ENCODE data around the gene VPS18. TPM values are rescaled to one million over a fixed set of nuclear protein-coding genes. Genes with fewer than 3 reads are reported as not detected.

The VPS18 gene
- total RNA-seq, 1 experiment from 2014 or later, result 14.3 TPM

GRCh38 chr15:40917585-40917984 lies 23.3 kb downstream of the VPS18 start:
- CTCF ChIA-PET, result interaction anchor here (0.5 to 0.6 kb wide), 2 partner anchors 211 to 512 kb away, joined by 3 to 4 read pairs; no protein-coding TSS in a partner anchor
- Mint-ChIP-seq H3K36me3 (ENCODE audit: insufficient read depth, unreplicated experiment) (no peaks in the 10 kb centered on the region), H3K4me3 (ENCODE audit: low read depth, unreplicated experiment) (no peak overlapping the region), H3K9me3 (ENCODE audit: low read depth, unreplicated experiment) (no peaks in the 10 kb centered on the region), H3K27me3 (ENCODE audit: unreplicated experiment) (no peaks in the 10 kb centered on the region), H3K4me1 (ENCODE audit: low read depth, unreplicated experiment) (no peaks in the 10 kb centered on the region), H3K27ac (ENCODE audit: unreplicated experiment) (no peak overlapping the region)
- DNase-seq, result no peak
- intact Hi-C loops (cut with micrococcal nuclease; ENCODE audit: unreplicated experiment), result no loop called here
- no TSS peak for BruUV-seq (replicated peaks)
- TF ChIP-seq, protein P1, sequence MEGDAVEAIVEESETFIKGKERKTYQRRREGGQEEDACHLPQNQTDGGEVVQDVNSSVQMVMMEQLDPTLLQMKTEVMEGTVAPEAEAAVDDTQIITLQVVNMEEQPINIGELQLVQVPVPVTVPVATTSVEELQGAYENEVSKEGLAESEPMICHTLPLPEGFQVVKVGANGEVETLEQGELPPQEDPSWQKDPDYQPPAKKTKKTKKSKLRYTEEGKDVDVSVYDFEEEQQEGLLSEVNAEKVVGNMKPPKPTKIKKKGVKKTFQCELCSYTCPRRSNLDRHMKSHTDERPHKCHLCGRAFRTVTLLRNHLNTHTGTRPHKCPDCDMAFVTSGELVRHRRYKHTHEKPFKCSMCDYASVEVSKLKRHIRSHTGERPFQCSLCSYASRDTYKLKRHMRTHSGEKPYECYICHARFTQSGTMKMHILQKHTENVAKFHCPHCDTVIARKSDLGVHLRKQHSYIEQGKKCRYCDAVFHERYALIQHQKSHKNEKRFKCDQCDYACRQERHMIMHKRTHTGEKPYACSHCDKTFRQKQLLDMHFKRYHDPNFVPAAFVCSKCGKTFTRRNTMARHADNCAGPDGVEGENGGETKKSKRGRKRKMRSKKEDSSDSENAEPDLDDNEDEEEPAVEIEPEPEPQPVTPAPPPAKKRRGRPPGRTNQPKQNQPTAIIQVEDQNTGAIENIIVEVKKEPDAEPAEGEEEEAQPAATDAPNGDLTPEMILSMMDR (IDR thresholded peaks at IDR 0.05; ENCODE audit: unreplicated experiment), result no peak

DNA sequence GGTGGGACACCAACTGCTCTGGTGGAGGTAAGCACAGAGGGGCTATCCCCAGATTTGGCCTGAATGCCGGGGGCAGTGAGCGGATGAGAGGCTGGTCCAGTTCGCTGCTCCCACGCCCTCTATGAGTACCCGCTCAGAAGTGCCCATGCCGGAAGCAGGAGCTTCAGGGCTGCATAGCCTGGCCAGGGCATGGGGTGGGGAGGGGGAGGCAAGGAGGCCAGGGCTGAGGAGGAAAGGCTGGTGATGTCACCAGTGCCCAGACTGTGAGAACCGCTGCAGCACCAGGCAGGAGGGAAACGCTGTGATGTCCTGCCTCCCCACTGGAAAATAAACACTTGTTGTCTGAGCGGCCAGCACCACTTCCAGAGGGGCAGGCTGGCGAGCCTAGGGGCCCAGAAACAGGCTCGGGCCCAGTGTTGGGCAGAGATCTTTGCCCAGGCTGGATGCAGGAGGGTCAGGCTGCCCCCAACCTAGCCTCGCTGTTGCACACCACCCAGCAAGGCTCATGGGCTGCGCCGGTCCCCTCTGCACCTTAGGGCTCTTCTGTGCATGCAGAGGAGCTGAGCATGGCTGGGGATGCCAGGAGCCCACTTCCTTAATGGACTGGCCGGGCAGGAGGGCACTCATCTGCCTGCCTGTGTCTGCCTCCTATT lies 24.0 kb downstream of the VPS18 start:
- no peaks in the 10 kb centered on the region for H3K9me3 Mint-ChIP-seq (ENCODE audit: low read depth, unreplicated experiment)
- no peaks in the 10 kb centered on the region for H3K36me3 Mint-ChIP-seq (ENCODE audit: insufficient read depth, unreplicated experiment)
- CTCF ChIA-PET, result interaction anchor here (0.6 kb wide), 1 partner anchor 212 kb away, joined by 4 read pairs; no protein-coding TSS in a partner anchor
- no peaks in the 10 kb centered on the region for H3K4me1 Mint-ChIP-seq (ENCODE audit: low read depth, unreplicated experiment)
- no peaks in the 10 kb centered on the region for H3K27me3 Mint-ChIP-seq (ENCODE audit: unreplicated experiment)
- no peak overlapping the region for H3K4me3 Mint-ChIP-seq (ENCODE audit: low read depth, unreplicated experiment)
- BruUV-seq (replicated peaks), result no TSS peak
- TF ChIP-seq, protein P1 (IDR thresholded peaks at IDR 0.05; ENCODE audit: unreplicated experiment), result no peak
- DNase-seq, result no peak
- H3K27ac Mint-ChIP-seq (ENCODE audit: unreplicated experiment), result no peak overlapping the region
- intact Hi-C loops (cut with micrococcal nuclease; ENCODE audit: unreplicated experiment), result no loop called here

DNA sequence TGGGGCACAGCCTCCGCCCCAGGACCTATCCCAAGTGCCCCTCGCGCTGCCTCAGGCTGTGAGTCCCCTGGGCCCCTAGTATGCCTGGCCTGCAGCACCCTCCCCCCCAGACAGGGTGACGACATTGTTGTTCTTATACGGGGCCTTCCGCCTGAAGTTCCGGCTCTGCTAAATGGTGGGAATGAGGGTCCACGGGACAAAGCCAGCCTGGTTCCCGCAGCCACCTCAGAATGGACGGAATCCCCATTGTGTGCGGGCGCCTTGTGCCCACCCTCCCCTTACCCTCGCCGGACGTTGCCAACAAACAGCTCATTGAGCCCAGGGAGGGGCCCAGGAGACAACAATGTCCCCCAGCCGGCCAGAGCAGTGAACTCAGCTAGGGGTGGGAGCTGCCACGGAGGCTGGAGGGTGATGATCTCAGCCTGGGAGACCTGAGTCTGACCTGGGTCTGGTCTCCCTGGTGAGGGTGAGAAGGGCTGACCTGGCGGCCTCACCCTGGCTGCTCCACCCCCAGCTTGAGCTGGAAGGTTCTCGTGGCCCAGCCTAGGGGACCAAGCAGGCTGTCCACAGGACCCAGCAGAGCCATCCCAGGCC lies 24.6 kb downstream of the VPS18 start:
- Mint-ChIP-seq H3K36me3 (ENCODE audit: insufficient read depth, unreplicated experiment) (no peaks in the 10 kb centered on the region), H3K4me3 (ENCODE audit: low read depth, unreplicated experiment) (no peak overlapping the region), H3K9me3 (ENCODE audit: low read depth, unreplicated experiment) (no peaks in the 10 kb centered on the region), H3K27ac (ENCODE audit: unreplicated experiment) (no peak overlapping the region), H3K4me1 (ENCODE audit: low read depth, unreplicated experiment) (no peaks in the 10 kb centered on the region), H3K27me3 (ENCODE audit: unreplicated experiment) (peaks cover 1% of the 10 kb centered on the region)
- CTCF ChIA-PET, result no interaction called here
- BruUV-seq (replicated peaks), result no TSS peak
- intact Hi-C loops (cut with micrococcal nuclease; ENCODE audit: unreplicated experiment), result no loop called here
- DNase-seq, result no peak
- TF ChIP-seq, protein P1 (IDR thresholded peaks at IDR 0.05; ENCODE audit: unreplicated experiment), result no peak

DNA sequence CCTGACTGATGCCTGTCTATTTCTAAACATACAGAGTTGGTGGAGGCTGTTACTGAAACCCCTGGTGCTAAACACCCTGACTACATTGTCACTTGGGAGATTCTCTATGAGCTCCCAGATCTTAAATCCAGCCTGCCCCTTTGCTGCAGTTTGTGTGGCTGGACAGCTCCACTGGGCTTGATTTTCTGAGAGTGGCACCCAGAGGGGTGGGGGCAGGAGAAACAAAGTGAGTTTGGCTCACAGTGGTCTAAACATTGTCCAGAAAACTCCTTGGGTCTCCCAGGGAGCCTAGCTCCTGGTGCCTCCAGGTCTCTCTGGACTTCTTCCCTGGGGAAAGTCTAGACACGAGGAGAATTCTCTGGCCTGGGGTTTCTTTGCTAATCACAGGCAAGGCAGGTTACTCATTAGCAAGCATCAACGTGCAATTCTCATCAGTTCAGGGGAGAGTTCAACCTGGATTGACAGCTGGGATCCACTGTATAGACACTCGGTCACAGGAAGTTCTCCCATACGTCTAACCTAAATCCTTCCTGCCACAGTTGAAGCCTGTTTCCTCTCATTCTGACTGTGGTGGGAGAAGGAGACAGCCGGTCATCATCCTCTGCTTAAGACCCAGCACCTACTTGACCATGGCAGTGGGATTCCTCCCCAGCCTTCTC lies 27.8 kb downstream of the VPS18 start:
- H3K27ac Mint-ChIP-seq (ENCODE audit: unreplicated experiment), result no peak overlapping the region
- CTCF ChIA-PET, result no interaction called here

More for the DNA sequence above, 27.8 kb downstream of the VPS18 start:
- Mint-ChIP-seq H3K4me3 (ENCODE audit: low read depth, unreplicated experiment) (no peak overlapping the region), H3K36me3 (ENCODE audit: insufficient read depth, unreplicated experiment) (no peaks in the 10 kb centered on the region), H3K9me3 (ENCODE audit: low read depth, unreplicated experiment) (no peaks in the 10 kb centered on the region), H3K27me3 (ENCODE audit: unreplicated experiment) (peaks cover 20% of the 10 kb centered on the region), H3K4me1 (ENCODE audit: low read depth, unreplicated experiment) (no peaks in the 10 kb centered on the region)
- DNase-seq, result no peak
- intact Hi-C loops (cut with micrococcal nuclease; ENCODE audit: unreplicated experiment), result no loop called here
- no TSS peak for BruUV-seq (replicated peaks)
- TF ChIP-seq, protein P1 (IDR thresholded peaks at IDR 0.05; ENCODE audit: unreplicated experiment), result no peak

All from Calu3 (cell line).